ENCODE data around the gene ARL8B.

GRCh38 chr3:5102532-5102931 lies 19.6 kb upstream of the ARL8B start:
- no peak for TF ChIP-seq PKNOX1 (IDR thresholded peaks at IDR 0.05)
- no peak for TF ChIP-seq SUZ12 (IDR thresholded peaks at IDR 0.05)
- no peak for TF ChIP-seq SP1 (IDR thresholded peaks at IDR 0.05)
- no peak for TF ChIP-seq BHLHE40 (IDR thresholded peaks at IDR 0.05; ENCODE audit: borderline replicate concordance)
- TF ChIP-seq NFRKB (IDR thresholded peaks at IDR 0.05): no peak
- no peak for TF ChIP-seq FOXM1 (IDR thresholded peaks at IDR 0.05; ENCODE audit: borderline replicate concordance)
- no peak for TF ChIP-seq TARDBP (IDR thresholded peaks at IDR 0.05)
- TF ChIP-seq FOXA1 (IDR thresholded peaks at IDR 0.05): no peak
- TF ChIP-seq CTBP1 (IDR thresholded peaks at IDR 0.05; ENCODE audit: borderline replicate concordance): no peak
- TF ChIP-seq HDGF (IDR thresholded peaks at IDR 0.05; ENCODE audit: borderline replicate concordance): no peak
- TF ChIP-seq FOXK2 (IDR thresholded peaks at IDR 0.05): no peak
- TF ChIP-seq ELF4 (IDR thresholded peaks at IDR 0.05): no peak
